Measurements from ENCODE around the gene MAGEA10.
"Not testable (repeated sequence)": the region's sequence is repeated elsewhere in the genome, so short reads cannot be mapped to it uniquely, and the experiment has no call there.

DNA sequence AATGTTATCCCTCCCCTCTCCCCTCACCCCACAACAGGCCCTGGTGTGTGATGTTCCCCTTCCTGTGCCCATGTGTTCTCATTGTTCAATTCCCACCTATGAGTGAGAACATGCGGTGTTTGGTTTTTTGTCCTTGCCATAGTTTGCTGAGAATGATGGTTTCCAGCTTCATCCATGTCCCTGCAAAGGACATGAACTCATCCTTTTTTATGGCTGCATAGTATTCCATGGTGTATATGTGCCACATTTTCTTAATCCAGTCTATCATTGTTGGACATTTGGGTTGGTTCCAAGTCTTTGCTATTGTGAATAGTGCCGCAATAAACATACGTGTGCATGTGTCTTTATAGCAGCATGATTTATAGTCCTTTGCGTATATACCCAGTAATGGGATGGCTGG is 35.5 kb upstream of the MAGEA10 start:
- TF ChIP-seq, protein P1, sequence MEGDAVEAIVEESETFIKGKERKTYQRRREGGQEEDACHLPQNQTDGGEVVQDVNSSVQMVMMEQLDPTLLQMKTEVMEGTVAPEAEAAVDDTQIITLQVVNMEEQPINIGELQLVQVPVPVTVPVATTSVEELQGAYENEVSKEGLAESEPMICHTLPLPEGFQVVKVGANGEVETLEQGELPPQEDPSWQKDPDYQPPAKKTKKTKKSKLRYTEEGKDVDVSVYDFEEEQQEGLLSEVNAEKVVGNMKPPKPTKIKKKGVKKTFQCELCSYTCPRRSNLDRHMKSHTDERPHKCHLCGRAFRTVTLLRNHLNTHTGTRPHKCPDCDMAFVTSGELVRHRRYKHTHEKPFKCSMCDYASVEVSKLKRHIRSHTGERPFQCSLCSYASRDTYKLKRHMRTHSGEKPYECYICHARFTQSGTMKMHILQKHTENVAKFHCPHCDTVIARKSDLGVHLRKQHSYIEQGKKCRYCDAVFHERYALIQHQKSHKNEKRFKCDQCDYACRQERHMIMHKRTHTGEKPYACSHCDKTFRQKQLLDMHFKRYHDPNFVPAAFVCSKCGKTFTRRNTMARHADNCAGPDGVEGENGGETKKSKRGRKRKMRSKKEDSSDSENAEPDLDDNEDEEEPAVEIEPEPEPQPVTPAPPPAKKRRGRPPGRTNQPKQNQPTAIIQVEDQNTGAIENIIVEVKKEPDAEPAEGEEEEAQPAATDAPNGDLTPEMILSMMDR (IDR thresholded peaks at IDR 0.05) = not testable (repeated sequence)
- TF ChIP-seq POLR2A (IDR thresholded peaks at IDR 0.05) = not testable (repeated sequence)
